ENCODE data around the gene TRIP13. TPM values are rescaled to one million over a fixed set of nuclear protein-coding genes. Genes with fewer than 3 reads are reported as not detected.

TRIP13 gene
- total and polyA plus RNA-seq, 2 experiments from 2014 or later, result 42.5 to 44.8 TPM

GRCh38 chr5:953535-954449 is 61.1 kb downstream of the TRIP13 start (continued):
- TF ChIP-seq ETS1 (IDR thresholded peaks at IDR 0.05), result no peak
- no peak for TF ChIP-seq ZNF462 (CRISPR knock-in tag; IDR thresholded peaks at IDR 0.05)
- TF ChIP-seq POLR2AphosphoS5 (IDR thresholded peaks at IDR 0.05; ENCODE audit: low read depth), result no peak
- TF ChIP-seq ZNF114 (CRISPR knock-in tag; IDR thresholded peaks at IDR 0.05), result no peak

GRCh38 chr5:955886-956761 is 63.4 kb downstream of the TRIP13 start:
- no peaks in the 10 kb centered on the region; the same call in 1 of the 2 replicates for H3K4me1 ChIP-seq (ENCODE audit: insufficient read depth)
- no peak overlapping the region for H3K4me2 ChIP-seq
- no peak overlapping the region for H3K27ac ChIP-seq (ENCODE audit: low read depth)
- no peaks in the 10 kb centered on the region for H3K9me2 ChIP-seq (ENCODE audit: insufficient read depth)
- no peaks in the 10 kb centered on the region for H3K79me2 ChIP-seq (replicated peaks; ENCODE audit: insufficient read depth)
- H3K27ac Mint-ChIP-seq, result no peak overlapping the region
- H4K20me1 ChIP-seq (replicated peaks; ENCODE audit: insufficient read depth), result no peaks in the 10 kb centered on the region
- H3F3A ChIP-seq (replicated peaks; ENCODE audit: low read depth), result no peaks in the 10 kb centered on the region
- no peaks in the 10 kb centered on the region for H3K9me3 Mint-ChIP-seq
- no peak overlapping the region for H3K4me3 Mint-ChIP-seq
- H3K4me1 Mint-ChIP-seq, result 0 out of 3 replicates have a peak, but pooled peaks cover 3% of the 10 kb centered on the region
- peak overlapping the region; percentile 56; the same call in 1 of the 2 replicates for H2AFZ ChIP-seq
- no peaks in the 10 kb centered on the region for H3K36me3 Mint-ChIP-seq (ENCODE audit: low read depth)
- ATAC-seq (no peak), DNase-seq (ENCODE audit: low spot score) (no peak)
- H3K4me3 ChIP-seq, result no peak overlapping the region
- H3K27me3 ChIP-seq (ENCODE audit: insufficient read depth), result no peaks in the 10 kb centered on the region
- no peaks in the 10 kb centered on the region for H3K36me3 ChIP-seq (ENCODE audit: insufficient read depth)
- peaks cover 6% of the 10 kb centered on the region for H3K27me3 Mint-ChIP-seq (ENCODE audit: insufficient read depth, low read depth, poor library complexity)
- TF ChIP-seq ETS1 (IDR thresholded peaks at IDR 0.05) (no peak), ZNF331 (CRISPR knock-in tag; IDR thresholded peaks at IDR 0.05; ENCODE audit: low read depth) (no peak), EZH2 (IDR thresholded peaks at IDR 0.05; ENCODE audit: low read depth, unreplicated experiment) (no peak), CTCF (conservative IDR thresholded peaks at IDR 0.05; ENCODE audit: low read depth in 2 of 2) (no peak)
